AG10803 (cell line): ENCODE measurements around the gene CDC25B.

Source experiments
- DNase-seq: peaks from one replicate; pipeline ENCODE4 v3.0.0; 2010; ENCODE audit warnings: low read depth
- H3K4me3 ChIP-seq: 2 replicates; pipeline ENCODE4 v1.5.1; 2011; ENCODE audit warnings: mild to moderate bottlenecking, low read length, control low read depth
- TF ChIP-seq, protein P1 (sequence below): conservative IDR thresholded peaks from 2 replicates; pipeline ENCODE4 v1.5.1; 2011; ENCODE audit warnings: mild to moderate bottlenecking, low read length, control low read depth, inconsistent platforms

CDC25B gene

GRCh38 chr20:3764659-3765058 lies 31.5 kb upstream of the CDC25B start:
- TF ChIP-seq, protein P1, sequence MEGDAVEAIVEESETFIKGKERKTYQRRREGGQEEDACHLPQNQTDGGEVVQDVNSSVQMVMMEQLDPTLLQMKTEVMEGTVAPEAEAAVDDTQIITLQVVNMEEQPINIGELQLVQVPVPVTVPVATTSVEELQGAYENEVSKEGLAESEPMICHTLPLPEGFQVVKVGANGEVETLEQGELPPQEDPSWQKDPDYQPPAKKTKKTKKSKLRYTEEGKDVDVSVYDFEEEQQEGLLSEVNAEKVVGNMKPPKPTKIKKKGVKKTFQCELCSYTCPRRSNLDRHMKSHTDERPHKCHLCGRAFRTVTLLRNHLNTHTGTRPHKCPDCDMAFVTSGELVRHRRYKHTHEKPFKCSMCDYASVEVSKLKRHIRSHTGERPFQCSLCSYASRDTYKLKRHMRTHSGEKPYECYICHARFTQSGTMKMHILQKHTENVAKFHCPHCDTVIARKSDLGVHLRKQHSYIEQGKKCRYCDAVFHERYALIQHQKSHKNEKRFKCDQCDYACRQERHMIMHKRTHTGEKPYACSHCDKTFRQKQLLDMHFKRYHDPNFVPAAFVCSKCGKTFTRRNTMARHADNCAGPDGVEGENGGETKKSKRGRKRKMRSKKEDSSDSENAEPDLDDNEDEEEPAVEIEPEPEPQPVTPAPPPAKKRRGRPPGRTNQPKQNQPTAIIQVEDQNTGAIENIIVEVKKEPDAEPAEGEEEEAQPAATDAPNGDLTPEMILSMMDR: no peak
- DNase-seq: no peak
- H3K4me3 ChIP-seq: no peak overlapping the region

GRCh38 chr20:3765171-3765882 lies 30.8 kb upstream of the CDC25B start:
- DNase-seq: no peak
- H3K4me3 ChIP-seq: no peak overlapping the region

DNA sequence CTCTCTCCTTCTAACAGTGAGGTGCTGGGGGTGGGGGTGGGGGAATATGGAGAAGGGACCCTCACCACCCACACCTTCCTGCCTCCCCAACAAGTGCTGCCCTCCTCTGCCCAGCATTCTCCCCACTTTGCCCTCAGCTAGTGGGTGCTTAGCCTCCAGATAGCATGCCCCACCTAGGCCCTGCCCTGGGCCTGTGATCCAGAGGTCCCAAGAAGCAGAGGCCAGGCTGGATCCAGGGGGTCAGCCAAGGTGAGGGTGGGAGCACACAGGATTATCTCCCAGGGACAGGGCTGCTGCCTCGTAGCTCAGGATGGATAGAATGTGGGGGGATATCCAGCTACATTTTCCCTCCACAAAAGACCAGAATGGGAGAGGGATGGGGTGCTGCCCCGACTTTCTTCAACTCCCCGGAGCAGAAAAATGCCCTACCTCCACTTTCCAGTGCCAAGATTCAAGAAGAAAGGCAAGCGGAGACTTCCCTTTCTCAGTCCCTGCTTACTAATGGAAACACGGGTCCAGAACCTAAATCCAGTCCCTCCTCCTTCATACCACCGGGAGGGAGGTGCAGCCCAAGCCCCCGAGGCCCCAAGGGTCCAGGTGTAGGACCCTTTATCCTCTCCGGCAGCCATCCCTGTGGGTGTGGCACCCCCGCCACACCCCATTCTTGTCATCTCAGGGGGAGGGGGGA lies 29.5 kb upstream of the CDC25B start:
- peak overlapping the region; percentile 75 for H3K4me3 ChIP-seq
- TF ChIP-seq, protein P1: no peak
- no peak for DNase-seq

More at GRCh38 chr20:3765171-3765882, 30.8 kb upstream of the CDC25B start:
- TF ChIP-seq, protein P1: no peak

DNA sequence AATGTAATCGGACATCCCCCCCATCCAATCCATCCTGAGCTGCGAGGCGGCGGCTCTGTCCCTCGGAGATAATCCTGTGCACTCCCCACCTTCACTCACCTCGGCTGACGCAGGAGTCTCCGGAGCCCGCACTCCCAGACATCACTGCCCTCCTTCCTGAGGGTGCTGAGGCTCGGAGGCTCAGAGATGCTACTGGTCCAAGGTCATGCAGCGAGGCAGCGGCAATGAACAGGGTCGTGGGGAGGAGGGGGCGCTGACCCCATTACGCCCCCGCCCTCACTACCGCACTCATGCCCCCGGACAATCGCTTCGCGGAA lies 29.0 kb upstream of the CDC25B start:
- TF ChIP-seq, protein P1: no peak
- peak overlapping the region; percentile 75 for H3K4me3 ChIP-seq
- DNase-seq: no peak

- peak within 1 kb of the TSS; percentile 87 for H3K4me3 ChIP-seq
- peak; percentile 98 for DNase-seq
- TF ChIP-seq, protein P1: peak; percentile 17; the same call in 1 of the 2 replicates
These were observed 28.4 kb upstream of the CDC25B start, which contains the start of gene ADISSP for GRCh38 chr20:3767427-3768341. Gene ADISSP (minus strand): TSS chr20:3767753. CDS start chr20:3760100, 7,653 bp downstream.

DNA sequence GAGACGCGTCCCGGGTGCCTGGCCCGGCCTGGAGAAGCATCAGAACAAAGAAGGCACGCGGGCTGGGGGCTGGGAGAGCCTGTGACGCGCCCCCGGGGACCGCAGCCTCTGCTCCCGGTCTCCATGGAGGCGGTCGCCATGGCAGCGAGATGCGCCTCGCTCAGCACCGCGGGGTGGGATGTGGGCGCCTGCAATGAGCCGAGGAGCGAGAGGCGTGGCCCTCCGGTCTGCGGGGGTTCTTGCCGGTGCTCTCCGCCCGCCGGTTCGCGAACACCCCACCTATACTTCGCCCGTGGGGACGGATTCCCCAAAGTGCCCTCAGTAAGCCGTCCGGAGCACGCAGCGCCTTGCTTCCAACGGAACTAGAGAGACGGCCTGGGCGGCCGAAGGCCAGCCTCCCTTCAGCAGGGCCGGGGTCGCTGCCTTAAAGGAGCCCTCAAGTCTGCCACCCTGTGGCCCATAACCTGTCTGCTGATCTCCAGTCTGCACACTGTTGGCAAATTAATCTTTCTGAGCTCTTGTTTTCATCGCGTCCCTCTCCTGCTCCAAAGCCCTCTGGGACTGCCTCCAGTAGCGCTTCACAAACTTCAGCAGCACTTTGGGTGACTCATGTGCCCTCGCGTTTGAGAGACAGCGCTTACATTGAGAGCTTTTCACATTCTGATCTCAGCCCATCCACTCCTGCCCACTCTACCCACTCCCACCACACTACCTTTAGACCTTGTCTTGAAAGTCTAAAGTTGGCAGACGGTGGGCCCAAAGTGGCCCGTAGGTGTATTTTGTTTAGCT lies 27.6 kb upstream of the CDC25B start:
- peak; percentile 74 for DNase-seq
- peak overlapping the region; percentile 87 for H3K4me3 ChIP-seq
- TF ChIP-seq, protein P1: peak; percentile 56
